ENCODE data around the gene DPH3. TPM values are rescaled to one million over a fixed set of nuclear protein-coding genes. Genes with fewer than 3 reads are reported as not detected.

Gene DPH3
- polyA plus RNA-seq, 1 of the 3 experiments (the other 2 are of a cell fraction) = 8.5 TPM

DNA sequence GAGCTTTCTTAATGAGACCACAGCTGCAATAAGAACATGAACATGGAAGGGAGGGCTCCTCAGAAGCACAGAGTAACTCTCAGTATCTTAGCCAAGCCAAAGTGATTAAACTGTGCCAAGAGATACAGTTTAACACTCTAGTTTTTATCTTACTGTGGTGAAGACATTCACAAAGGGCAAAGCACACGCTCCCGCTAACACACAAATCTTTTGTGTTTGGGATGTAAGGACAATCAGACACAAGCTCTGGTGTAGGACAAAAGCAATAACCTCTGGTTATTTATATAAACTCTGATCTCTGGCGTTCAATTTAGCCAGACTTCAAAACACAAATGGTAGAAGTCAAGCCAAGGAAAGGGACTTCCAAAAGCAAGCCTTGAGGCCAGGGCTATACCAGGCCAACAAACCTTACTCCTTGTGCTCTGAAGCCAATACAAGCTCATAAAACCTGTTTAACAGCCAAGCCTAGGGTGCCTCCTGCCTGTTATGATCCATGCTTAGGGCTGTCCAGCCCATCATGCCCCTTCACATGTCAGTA lies 27.8 kb downstream of the DPH3 start:
- no peak overlapping the region for H2AFZ ChIP-seq (ENCODE audit: low read depth)
- H3K9ac ChIP-seq = no peak overlapping the region
- no peak overlapping the region for H3K4me3 ChIP-seq (ENCODE audit: low read depth in 2 of 2, low read length in 1 of 2)
- no peaks in the 10 kb centered on the region for H3K9me3 ChIP-seq
- H3K9me2 ChIP-seq = no peaks in the 10 kb centered on the region
- no peak overlapping the region for H3K27ac ChIP-seq (ENCODE audit: low read depth in 2 of 2, low read length in 1 of 2)
- no peak overlapping the region for H3K4me2 ChIP-seq
- H4K20me1 ChIP-seq (ENCODE audit: insufficient read depth) = no peaks in the 10 kb centered on the region
- DNase-seq = no peak
- CTCF ChIA-PET = interaction anchor here (0.8 kb wide), 1 partner anchor 188 kb away, joined by 3 read pairs; no protein-coding TSS in a partner anchor
- H3K36me3 ChIP-seq (replicated peaks in 1 of 2; ENCODE audit: control insufficient read depth in 1 of 2, insufficient read depth in 2 of 2, low read length in 1 of 2) = no peaks in the 10 kb centered on the region
- H3K4me1 ChIP-seq (ENCODE audit: control insufficient read depth in 1 of 2, insufficient read depth in 2 of 2, low read depth in 1 of 2, low read length in 1 of 2) = peaks cover 3 to 6% of the 10 kb centered on the region in 2 experiments; a peak in 2 of 4 replicates
- H3F3A ChIP-seq (replicated peaks; ENCODE audit: insufficient read depth) = no peaks in the 10 kb centered on the region
- no peaks in the 10 kb centered on the region for H3K79me2 ChIP-seq (ENCODE audit: insufficient read depth)
- POLR2A ChIA-PET = no interaction called here
- TF ChIP-seq RXRA (IDR thresholded peaks at IDR 0.05; ENCODE audit: borderline replicate concordance, low read depth) = no peak
- no peak for TF ChIP-seq NRF1 (IDR thresholded peaks at IDR 0.05; ENCODE audit: low read depth, low read length)
- TF ChIP-seq, protein P1, sequence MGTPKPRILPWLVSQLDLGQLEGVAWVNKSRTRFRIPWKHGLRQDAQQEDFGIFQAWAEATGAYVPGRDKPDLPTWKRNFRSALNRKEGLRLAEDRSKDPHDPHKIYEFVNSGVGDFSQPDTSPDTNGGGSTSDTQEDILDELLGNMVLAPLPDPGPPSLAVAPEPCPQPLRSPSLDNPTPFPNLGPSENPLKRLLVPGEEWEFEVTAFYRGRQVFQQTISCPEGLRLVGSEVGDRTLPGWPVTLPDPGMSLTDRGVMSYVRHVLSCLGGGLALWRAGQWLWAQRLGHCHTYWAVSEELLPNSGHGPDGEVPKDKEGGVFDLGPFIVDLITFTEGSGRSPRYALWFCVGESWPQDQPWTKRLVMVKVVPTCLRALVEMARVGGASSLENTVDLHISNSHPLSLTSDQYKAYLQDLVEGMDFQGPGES (IDR thresholded peaks at IDR 0.05; ENCODE audit: low read depth, low read length) = no peak
- no peak for TF ChIP-seq NFIC (IDR thresholded peaks at IDR 0.05; ENCODE audit: borderline replicate concordance)
- TF ChIP-seq EP300 (IDR thresholded peaks at IDR 0.05; ENCODE audit: borderline replicate concordance in 1 of 2, low read depth in 1 of 2, low read length in 1 of 2) = no peak
- TF ChIP-seq, protein P2, sequence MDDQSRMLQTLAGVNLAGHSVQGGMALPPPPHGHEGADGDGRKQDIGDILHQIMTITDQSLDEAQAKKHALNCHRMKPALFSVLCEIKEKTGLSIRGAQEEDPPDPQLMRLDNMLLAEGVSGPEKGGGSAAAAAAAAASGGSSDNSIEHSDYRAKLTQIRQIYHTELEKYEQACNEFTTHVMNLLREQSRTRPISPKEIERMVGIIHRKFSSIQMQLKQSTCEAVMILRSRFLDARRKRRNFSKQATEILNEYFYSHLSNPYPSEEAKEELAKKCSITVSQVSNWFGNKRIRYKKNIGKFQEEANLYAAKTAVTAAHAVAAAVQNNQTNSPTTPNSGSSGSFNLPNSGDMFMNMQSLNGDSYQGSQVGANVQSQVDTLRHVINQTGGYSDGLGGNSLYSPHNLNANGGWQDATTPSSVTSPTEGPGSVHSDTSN (IDR thresholded peaks at IDR 0.05) = no peak
- no peak for TF ChIP-seq SMC3 (IDR thresholded peaks at IDR 0.05; ENCODE audit: low read depth, low read length)
- TF ChIP-seq, protein P3, sequence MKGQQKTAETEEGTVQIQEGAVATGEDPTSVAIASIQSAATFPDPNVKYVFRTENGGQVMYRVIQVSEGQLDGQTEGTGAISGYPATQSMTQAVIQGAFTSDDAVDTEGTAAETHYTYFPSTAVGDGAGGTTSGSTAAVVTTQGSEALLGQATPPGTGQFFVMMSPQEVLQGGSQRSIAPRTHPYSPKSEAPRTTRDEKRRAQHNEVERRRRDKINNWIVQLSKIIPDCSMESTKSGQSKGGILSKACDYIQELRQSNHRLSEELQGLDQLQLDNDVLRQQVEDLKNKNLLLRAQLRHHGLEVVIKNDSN (IDR thresholded peaks at IDR 0.05; ENCODE audit: borderline replicate concordance, low read depth) = no peak
- TF ChIP-seq SIN3A (IDR thresholded peaks at IDR 0.05; ENCODE audit: borderline replicate concordance, low read depth, low read length) = no peak
- no peak for TF ChIP-seq FOSL2 (IDR thresholded peaks at IDR 0.05; ENCODE audit: borderline replicate concordance, low read depth)
- TF ChIP-seq FOXJ3 (CRISPR knock-in tag; IDR thresholded peaks at IDR 0.05) = no peak
- no peak for TF ChIP-seq GABPA (IDR thresholded peaks at IDR 0.05; ENCODE audit: low read depth)
- TF ChIP-seq FOXM1 (IDR thresholded peaks at IDR 0.05; ENCODE audit: low read depth) = no peak
- no peak for TF ChIP-seq ELF1 (IDR thresholded peaks at IDR 0.05)
- no peak for TF ChIP-seq GATA2 (CRISPR knock-in tag; IDR thresholded peaks at IDR 0.05)
- 81% methylated on average over 3 of the region's 3 CpGs for WGBS (ENCODE audit: low lambda C conversion rate)
- H3K27me3 ChIP-seq (ENCODE audit: insufficient read depth) = no peaks in the 10 kb centered on the region

Measured in SK-N-SH (cell line).